Measurements from ENCODE around the gene MAGI1.

The MAGI1 gene

DNA sequence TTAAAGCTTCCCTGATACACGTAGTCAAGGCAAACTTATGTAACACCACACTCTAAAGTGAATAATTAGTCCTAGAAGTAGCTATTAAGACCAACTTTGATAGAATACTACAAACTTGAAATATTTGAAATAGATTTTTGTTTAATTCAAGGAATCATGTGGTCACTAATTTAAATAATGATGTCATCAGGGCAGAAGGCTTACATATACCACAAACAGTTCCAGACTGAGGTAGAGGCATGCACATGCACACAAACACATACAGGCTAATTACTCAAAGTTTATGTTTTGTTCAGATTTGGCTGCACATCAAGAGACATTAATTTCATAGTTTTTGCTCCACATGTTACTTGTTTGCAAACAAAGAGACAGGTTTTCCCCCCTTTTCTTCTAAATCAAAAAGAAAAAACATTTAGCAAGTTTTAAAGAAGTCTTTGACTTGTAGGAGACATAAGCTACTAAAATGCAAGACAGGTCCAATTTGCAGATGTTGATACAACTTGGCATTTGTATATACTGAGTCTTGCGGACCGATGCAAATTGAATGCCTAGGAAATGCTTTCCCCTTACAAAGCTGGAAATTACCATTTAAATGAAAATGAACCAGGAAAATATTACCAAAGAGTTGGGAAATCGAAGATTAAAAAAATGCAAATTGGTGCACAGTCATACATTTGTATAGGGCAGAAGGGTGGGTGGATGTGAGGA, 594.8 kb downstream of the MAGI1 start:
- Histone ChIP-seq H3K9me3 (no peaks in the 10 kb centered on the region), H3K4me1 (ENCODE audit: control insufficient read depth in 1 of 2, insufficient read depth in 1 of 2, low read depth in 1 of 2, low read length in 1 of 2) (no peaks in the 10 kb centered on the region), H3K27ac (no peak overlapping the region), H3K36me3 (no peaks in the 10 kb centered on the region), H3K4me3 (ENCODE audit: low read depth in 1 of 2, low read length in 1 of 2) (no peak overlapping the region), H3K27me3 (no peaks in the 10 kb centered on the region)
- TF ChIP-seq, protein P1, sequence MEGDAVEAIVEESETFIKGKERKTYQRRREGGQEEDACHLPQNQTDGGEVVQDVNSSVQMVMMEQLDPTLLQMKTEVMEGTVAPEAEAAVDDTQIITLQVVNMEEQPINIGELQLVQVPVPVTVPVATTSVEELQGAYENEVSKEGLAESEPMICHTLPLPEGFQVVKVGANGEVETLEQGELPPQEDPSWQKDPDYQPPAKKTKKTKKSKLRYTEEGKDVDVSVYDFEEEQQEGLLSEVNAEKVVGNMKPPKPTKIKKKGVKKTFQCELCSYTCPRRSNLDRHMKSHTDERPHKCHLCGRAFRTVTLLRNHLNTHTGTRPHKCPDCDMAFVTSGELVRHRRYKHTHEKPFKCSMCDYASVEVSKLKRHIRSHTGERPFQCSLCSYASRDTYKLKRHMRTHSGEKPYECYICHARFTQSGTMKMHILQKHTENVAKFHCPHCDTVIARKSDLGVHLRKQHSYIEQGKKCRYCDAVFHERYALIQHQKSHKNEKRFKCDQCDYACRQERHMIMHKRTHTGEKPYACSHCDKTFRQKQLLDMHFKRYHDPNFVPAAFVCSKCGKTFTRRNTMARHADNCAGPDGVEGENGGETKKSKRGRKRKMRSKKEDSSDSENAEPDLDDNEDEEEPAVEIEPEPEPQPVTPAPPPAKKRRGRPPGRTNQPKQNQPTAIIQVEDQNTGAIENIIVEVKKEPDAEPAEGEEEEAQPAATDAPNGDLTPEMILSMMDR (IDR thresholded peaks at IDR 0.05) = no peak

DNA sequence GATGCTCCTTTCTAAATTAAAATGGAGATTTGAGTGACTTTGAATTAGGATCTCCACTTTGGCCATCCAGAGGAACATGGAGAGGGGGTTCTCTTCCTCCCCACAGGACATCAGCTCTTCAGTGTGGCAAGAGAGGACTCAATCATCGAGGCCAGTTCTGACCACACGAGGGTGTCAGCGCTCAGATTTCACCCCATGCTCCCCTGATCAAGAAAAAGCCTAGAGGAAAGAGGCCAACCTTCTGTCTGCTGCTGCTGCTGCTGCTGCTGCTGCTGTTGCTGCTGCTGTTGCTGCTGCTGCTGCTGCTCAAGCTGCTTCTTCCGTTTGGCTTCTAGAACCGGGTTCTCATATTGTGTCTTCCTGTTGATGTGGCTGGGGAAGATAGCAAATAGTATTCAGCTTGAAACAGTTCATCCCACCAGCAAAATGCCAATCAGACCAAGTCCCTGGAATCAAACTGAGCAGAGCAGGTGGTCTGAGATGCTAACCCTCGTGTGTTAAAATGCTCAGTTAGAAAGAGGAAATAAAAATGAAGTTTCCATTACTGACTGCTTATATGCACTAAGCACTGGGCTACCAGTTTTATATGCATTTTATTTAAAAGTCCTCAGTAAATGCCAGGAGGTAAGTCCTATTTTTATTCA, 599.0 kb downstream of the MAGI1 start:
- H3K36me3 ChIP-seq = no peaks in the 10 kb centered on the region
- TF ChIP-seq, protein P1 (IDR thresholded peaks at IDR 0.05) = no peak
- H3K27me3 ChIP-seq = no peaks in the 10 kb centered on the region
- no peaks in the 10 kb centered on the region for H3K4me1 ChIP-seq (ENCODE audit: control insufficient read depth in 1 of 2, insufficient read depth in 1 of 2, low read depth in 1 of 2, low read length in 1 of 2)
- no peak overlapping the region for H3K4me3 ChIP-seq (ENCODE audit: low read depth in 1 of 2, low read length in 1 of 2)
- H3K27ac ChIP-seq = no peak overlapping the region
- H3K9me3 ChIP-seq = no peaks in the 10 kb centered on the region

DNA sequence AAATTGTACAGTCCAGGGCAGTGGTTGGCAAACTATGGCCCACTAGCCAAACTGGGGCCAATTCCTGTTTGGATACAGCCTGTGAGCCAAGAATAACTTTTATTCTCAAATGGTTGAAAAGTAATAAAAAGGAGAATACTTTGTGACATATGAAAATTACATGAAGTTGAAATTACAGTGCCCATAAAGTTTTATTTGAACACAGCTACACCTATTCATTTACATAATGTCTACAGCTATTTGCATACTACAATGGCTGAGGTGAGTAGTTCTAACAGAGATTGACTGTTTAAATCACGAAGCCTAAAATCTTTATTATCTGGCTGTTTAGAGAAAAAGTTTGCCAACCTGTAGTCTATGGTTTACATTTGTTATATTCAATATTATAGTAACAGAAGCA, 600.1 kb downstream of the MAGI1 start:
- Histone ChIP-seq H3K27me3 (no peaks in the 10 kb centered on the region), H3K4me1 (ENCODE audit: control insufficient read depth in 1 of 2, insufficient read depth in 1 of 2, low read depth in 1 of 2, low read length in 1 of 2) (no peaks in the 10 kb centered on the region), H3K4me3 (ENCODE audit: low read depth in 1 of 2, low read length in 1 of 2) (no peak overlapping the region), H3K9me3 (no peaks in the 10 kb centered on the region), H3K36me3 (no peaks in the 10 kb centered on the region), H3K27ac (no peak overlapping the region)
- TF ChIP-seq, protein P1 (IDR thresholded peaks at IDR 0.05) = no peak

DNA sequence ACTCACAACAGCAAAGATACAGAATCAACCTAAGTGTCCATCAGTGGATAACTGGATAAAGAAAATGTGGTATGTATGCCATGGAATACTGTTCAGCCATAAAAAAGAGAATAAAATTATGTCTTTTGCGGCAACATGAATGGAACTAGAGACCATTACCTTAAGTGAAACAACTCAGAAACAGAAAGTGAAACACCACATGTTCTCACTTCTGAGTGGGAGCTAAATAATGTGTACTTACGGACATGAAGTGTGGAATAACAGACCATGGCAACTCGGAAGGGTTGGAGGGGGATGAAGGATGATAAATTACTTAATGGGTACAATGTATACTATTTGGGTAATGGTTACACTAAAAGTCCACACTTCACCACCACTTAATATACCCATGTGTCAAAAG, 600.6 kb downstream of the MAGI1 start:
- Histone ChIP-seq H3K27me3 (no peaks in the 10 kb centered on the region), H3K4me1 (ENCODE audit: control insufficient read depth in 1 of 2, insufficient read depth in 1 of 2, low read depth in 1 of 2, low read length in 1 of 2) (no peaks in the 10 kb centered on the region), H3K27ac (no peak overlapping the region), H3K4me3 (ENCODE audit: low read depth in 1 of 2, low read length in 1 of 2) (no peak overlapping the region), H3K9me3 (no peaks in the 10 kb centered on the region), H3K36me3 (no peaks in the 10 kb centered on the region)
- TF ChIP-seq, protein P1 (IDR thresholded peaks at IDR 0.05) = no peak

DNA sequence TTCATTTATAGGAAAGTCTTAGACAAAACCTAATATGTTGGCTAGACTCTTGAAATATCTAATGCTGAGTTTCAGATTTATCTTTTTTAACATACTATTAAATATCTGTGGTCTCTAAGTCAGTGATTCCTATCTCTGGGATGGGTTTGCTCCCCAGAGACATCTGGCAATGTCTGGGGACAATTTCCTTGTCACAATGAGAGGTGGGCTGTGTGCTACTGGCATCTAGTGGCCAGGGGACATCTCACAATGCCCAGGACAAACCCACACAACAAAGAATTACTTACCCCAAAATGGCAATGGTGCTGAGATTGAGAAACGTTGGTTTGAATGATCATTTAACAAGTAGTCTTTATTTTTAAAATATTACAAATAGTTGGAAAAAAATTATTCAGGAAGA, 602.1 kb downstream of the MAGI1 start:
- Histone ChIP-seq H3K9me3 (no peaks in the 10 kb centered on the region), H3K4me1 (ENCODE audit: control insufficient read depth in 1 of 2, insufficient read depth in 1 of 2, low read depth in 1 of 2, low read length in 1 of 2) (no peaks in the 10 kb centered on the region), H3K27me3 (no peaks in the 10 kb centered on the region), H3K4me3 (ENCODE audit: low read depth in 1 of 2, low read length in 1 of 2) (no peak overlapping the region), H3K27ac (no peak overlapping the region), H3K36me3 (no peaks in the 10 kb centered on the region)
- TF ChIP-seq, protein P1 (IDR thresholded peaks at IDR 0.05) = no peak

Data from neutrophil (primary cell).